Head of caudate nucleus (tissue), 42 donors: ENCODE results near the gene CAPN15.
"Not testable (repeated sequence)": the region's sequence is repeated elsewhere in the genome, so short reads cannot be mapped to it uniquely, and the experiment has no call there.

Experiments used
- DNase-seq, 42 donors: peaks; one replicate each; pipeline versions ENCODE4 v3.0.0 to v3.0.0-alpha.2; 2020 to 2021; ENCODE audit warnings: mixed read lengths in 7 of 42
- intact Hi-C: fragments of 100-400 bp; cut with DNase I; formaldehyde crosslinking; loops from one replicate; pipeline ENCODE4 v1.15.0; 2022

Gene CAPN15

DNA sequence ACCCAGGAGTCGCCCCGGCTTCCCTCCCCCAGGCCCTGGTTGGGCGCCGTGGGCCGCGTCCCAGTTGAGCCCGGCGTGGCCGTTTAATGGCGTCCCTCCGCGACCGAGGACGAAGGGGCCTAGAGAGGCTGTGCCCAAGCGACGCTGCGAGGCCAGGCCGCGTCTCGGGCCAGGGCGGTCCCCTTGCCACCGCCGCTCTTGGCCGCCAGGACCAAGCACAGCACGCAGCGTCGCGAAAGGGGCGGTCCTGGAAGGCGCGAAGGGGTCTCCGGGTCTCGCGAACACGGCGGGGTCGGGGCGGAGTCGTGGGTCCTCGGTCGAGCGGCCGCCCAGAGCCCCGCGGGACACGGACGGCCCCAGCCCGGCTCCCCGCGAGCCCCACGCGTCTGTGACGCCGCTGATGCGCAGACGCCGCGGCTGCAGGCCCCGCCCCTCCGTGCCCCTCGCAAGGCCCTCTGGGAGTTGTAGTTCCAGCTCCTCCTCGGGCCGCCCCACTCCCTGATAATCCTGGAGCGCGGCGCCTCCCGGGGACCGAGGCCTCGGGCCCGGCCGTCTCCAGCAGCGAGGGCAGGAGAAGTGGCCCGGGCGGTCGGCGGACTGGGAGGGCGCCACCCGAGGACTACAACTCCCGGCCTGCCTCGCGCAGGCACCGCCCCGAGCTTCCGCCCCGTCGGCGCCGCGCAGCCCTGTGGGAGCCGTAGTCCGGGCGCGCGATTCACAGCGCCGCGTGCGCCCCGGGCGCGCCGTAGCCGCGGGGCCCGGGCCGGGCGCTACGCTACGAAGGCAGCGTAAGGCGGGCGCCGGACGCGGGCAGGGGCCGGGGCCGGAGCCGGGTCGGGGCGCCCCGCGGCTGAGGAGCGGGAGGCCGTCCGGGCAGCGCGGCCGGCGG is at the start of gene CAPN15:
TSS of gene CAPN15 (plus strand) at position 698 of the 889 bp plus-strand sequence. CDS start 19,127 bp downstream, outside the sequence.
- intact Hi-C loops = loop anchor here (10.0 kb wide), 1 partner anchor 102 kb away; the partner anchor contains the start of gene RAB11FIP3
- DNase-seq = peak; percentile 59 to 93 (median 86)

DNA sequence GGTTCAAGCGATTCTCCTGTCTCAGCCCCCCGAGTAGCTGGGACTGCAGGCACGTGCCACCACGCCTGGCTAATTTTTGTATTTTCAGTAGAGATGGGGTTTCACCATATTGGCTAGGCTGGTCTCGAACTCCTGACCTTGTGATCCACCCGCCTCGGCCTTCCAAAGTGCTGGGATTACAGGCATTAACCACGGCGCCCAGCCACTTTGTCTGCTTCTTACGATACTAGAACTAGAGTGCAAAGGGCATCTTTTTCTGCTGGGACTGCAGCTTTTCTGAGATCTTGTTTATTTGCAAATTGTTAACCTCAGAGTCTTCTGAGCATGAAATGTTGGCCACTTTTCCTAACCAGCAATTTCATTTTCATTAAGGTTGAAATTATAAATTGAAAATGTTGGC is 49.2 kb upstream of the CAPN15 start:
- DNase-seq, intact Hi-C loops: not testable (repeated sequence)

DNA sequence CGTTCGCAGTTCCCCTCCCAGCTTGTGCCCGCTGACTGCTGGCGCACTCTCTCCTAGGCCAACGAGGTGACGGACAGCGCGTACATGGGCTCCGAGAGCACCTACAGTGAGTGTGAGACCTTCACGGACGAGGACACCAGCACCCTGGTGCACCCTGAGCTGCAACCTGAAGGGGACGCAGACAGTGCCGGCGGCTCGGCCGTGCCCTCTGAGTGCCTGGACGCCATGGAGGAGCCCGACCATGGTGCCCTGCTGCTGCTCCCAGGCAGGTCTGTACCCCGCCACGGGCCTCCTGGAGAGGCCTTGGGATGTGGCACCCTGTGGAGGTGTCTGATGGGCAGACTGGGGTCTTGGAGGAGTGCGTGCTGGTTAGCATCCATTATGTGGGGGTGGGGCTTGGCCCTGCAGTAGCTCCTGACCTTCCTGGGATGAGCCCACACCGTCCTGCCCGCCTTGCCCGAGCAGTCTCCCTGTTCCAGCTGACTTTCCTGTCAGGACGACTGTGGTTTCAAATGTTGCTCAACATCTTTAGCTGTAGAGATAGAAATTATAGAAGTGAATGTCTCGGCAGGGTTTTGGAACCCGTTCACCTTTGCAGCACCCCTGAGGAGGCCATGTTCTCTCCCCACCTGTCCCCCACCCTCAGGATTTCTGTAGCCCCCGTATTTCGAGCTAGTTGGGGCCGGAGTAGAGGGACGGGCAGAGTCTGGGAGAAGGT is 44.9 kb upstream of the CAPN15 start:
- intact Hi-C loops = no loop called here
- no peak for DNase-seq

DNA sequence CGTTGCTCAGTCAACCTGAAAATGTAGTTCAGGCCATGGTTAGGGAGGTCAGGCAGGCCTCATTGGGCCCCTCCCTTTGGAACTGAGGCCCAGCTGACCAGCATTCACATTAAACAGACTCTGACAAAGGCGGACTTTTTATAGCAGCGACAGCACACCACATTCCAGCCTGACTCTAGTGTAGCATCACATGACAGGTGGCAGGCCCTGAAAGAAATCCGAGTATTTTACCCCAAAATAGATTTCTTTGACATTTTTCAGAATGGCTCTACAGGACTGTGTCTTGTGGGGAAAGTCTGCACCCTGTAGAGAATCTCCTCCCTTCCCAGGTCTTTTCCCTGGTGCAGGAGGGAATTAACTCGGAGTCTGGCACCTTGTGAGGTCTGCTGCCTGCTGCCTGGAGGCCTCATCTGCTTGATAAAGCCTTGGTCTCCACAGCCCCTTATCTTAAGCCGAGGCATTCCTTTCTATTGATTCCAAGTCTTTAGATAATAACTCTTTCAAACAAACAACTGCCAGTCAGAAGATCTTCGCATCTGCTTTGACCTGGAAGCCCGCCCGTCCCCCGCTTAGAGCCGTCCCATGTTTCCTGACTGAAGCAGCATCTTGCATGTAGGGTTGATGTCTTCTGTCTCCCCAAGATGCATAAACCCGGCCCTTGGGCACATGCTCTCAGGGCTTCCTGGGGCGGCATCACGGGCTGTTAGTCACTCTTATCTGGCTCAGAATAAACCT is 44.0 kb upstream of the CAPN15 start:
- peak in 25 of 42 donors; percentile 30 to 75 (median 50) for DNase-seq
- intact Hi-C loops = no loop called here

DNA sequence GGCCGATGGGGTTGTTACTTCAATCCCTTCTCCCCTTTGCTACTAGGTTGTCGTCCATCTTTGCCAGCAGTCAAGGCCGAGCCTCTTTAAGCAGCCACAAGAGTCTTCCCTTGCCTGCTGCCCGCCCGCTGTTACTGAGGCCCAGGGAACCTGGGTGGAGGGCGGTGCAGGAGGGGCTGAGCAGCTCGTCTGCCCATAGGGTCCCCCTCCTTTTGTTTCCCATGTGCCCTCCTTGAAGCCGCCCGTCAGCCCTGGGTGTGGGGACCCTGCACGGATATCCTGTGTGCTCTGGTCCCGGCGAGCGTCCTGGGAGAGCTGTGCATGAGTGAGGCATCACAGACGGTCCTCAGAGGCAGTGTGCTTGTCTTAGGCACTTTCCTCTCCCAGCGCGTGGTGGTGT is 37.9 kb upstream of the CAPN15 start:
- intact Hi-C loops = no loop called here
- no peak for DNase-seq

DNA sequence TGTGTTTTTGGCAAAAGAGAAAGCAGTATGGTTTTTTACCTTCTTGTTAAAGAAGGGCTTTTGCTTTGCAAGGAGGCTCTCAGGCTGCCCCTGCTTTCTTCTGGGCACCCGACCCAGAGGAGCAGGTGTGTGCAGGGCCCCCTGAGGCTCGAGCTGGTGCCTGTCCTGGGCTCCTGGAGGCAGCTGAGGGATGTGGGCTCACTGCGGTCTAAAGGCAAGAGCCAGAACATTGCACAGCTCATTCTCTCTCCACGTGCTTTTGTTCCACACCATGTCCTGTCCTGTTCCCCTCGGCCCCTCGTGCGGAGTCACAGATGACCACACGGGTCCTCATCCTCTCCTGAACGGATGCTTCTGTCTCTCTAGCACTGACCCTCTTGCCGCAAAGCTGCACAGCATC is 36.7 kb upstream of the CAPN15 start:
- no peak for DNase-seq
- intact Hi-C loops = no loop called here

DNA sequence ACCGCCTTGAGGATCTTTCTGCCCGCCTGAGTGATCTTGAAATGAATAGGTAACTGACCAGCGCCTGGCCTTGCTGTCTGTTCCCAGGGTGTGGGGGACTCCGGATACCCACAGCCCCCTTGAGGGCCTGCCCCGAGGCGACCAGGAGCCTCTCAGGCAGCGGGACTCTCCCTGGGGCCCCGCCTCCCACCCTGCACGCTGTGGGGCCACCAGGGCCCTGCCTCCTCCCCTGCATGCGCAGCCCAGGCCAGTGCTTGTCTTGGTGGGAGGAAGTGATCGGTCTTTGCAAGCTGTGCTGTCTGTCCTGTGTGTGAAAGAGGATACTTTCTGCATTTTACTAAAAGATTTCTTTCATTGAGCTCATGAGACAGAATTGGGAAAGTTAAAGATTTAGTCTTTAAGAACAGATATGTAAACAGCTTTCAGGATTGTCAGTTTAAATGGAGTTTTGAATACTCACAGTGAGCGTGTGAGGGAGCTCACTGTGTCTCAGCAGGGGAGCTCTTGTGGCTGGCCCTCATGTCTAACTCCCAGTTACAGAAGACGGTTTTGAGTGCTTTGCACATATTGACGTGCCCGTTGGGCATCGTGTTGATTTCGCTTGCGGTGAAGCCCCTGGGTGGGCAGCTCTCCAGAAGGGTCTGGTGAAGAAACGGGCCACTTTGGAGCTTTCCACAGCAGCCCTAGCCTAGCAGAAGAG is 36.1 kb upstream of the CAPN15 start:
- DNase-seq = no peak
- intact Hi-C loops = no loop called here

DNA sequence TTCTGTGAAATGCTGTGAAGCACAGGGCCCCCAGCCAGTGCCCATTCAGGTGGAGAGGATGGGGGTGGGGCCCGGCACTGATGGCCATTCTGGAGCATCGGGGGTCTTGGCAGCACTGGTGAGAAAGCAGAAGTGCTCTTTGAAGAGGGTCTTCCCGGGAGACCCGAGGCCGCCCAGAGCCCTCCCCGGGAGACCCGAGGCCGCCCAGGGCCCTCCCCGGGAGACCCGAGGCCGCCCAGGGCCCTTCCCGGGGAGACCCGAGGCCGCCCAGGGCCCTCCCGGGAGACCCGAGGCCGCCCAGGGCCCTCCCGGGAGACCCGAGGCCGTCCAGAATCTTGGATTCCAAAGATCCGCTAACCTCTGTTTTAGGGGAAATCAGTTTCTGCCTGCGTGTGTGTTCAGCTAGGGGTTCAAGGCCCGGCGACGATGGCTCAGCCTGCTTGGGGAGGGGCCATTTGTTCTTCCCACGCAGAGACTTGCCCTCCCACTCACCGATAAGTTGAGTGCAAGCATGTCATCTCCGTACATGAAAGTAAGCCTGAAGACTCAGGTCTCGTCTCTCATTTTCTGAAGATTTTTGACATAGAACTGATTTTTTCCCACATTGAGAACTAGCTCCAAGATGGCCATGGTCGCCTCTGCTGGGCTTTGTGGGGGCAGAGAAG is 35.2 kb upstream of the CAPN15 start:
- intact Hi-C loops = no loop called here
- peak in 21 of 42 donors; percentile 30 to 82 (median 50) for DNase-seq

DNA sequence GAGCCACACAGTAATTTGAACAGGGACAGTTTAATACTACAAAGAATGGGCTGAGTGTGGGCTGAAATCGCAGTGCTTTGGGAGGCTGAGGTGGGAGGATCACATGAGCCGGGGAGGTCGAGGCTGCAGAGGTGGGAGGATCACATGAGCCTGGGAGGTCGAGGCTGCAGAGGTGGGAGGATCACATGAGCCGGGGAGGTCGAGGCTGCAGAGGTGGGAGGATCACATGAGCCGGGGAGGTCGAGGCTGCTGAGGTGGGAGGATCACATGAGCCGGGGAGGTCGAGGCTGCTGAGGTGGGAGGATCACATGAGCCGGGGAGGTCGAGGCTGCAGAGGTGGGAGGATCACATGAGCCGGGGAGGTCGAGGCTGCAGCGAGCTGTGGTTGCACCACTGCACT is 32.8 kb upstream of the CAPN15 start:
- peak in 3 of 42 donors; percentile 31 to 48 (median 34) for DNase-seq
- intact Hi-C loops = not testable (repeated sequence)

DNA sequence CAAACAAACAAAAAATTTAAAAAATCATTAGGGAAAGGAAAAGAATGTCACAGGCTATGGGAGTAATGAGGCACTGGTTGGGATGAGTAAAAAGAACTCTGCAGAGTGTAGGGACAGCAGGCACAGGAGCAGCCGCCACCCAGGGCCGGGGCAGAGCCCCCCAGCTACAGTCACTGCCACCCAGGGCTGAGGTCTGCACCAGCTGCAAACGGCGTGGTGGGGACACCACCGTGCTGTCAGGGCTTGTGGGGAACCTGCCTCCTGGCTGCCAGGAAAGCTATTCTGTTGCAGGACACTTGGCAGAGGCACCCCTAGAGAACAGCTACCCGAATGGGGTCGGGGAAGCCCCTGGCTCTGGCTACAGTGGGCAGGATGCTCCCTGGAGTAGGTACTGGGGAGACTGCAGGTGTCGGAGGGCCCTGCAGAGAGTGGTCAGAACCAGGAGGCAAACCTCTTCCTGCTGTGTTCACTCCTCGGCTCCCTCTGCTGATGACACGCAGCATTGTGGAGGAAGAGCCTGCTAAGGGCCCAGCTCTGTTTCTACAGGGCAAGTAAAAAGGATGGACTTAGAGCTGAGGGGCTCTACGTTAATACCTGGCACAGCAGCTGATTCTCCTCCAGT is 32.3 kb upstream of the CAPN15 start:
- peak in 23 of 42 donors; percentile 31 to 73 (median 51) for DNase-seq
- intact Hi-C loops = no loop called here

DNA sequence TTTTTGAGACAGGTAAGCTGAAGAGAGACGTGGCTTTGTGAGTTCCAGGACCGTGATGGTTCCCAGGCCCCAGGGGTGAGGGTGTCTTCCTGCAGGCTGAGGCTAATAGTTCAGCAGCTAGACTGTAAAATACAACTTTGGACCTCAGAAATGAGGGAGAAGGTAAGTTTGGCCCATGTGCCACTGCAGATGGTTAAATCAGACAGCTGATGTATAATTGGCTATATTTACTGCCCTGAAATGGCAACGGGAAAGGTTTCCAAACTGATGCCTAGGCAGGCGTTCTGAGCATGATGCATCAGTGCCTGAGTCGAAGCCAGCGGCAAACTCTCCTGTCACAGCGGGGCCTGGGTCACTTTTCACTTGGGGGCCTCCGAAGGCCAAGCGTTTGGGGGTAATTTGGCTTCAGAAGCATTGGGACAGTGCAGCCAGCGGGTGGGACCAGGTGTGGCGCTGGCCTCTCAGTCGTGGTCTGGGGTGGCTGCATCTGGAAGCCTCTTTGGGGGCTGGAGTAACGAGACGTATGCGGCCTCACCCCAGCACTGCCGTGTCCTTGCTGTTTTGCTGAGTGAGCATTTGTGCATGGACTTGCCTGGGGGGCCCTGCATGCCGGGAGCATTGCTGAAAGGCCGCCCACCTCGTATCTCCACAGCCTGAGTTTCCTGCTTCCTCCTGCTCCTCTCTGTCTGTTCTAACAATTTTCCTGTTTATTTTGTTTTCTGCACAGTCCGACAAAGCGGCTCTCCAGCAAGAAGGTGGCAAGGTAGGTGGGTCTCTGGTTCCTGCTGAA is 31.2 kb upstream of the CAPN15 start:
- intact Hi-C loops = no loop called here
- DNase-seq = no peak

DNA sequence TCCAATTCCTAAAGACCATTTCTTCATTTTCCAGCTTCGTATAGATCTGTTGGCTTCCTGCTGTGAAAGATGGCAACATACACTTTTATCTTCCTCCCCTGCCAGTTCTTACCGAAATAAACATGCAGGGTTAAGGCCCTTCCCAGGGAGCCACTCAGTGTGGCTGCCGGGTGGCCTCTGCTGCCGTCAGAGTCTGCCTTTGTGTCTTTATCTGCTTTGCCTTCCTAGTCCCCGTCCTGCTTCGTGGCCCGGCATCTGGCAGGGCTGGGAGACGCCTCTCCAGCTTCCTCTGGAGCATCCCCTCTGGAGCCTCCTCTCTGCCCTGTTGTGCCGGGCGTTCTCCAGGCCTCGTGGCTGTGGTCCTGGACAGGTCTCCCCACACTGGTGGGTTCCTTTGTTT is 30.3 kb upstream of the CAPN15 start:
- intact Hi-C loops = no loop called here
- no peak for DNase-seq

DNA sequence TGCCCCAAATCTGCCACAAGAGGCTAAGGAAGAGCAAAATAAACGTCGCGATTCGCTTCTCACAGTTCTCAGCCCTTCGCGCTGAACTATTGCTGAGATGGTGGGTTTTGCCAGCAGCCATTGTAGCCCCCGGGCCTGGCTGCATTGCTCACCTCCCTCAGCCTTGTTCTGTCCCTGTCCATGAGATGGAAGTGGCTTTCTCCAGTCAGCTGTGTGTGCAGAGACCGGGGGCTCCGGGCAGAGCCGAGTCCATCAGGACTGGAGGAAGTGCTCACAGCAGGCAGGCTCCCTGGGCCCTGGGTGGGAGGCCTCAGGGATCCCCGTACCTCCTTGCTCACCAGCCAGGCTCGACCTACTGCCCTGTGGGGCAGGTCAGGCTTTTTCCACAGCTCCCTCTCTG is 27.6 kb upstream of the CAPN15 start:
- intact Hi-C loops = no loop called here
- DNase-seq = no peak

DNA sequence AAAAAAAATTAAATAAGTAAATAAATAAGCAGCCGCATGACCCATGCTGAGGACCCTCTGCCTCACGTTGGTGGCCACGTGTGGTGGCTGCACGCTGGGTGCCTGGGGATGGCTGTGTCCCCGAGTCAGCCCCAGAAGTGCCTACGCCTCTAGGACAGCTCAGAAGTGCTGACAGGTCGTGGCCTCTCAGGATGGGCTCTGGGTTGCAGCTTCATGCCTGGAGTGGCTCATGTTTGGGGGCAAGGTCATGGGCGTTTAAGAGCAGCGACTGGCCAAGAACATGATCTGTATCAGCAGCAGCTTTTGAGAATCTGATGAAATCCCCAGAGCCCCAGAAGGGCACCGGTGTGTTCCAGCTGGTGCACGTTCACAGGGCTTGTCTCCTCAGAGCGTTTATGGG is 26.8 kb upstream of the CAPN15 start:
- intact Hi-C loops = no loop called here
- DNase-seq = no peak

DNA sequence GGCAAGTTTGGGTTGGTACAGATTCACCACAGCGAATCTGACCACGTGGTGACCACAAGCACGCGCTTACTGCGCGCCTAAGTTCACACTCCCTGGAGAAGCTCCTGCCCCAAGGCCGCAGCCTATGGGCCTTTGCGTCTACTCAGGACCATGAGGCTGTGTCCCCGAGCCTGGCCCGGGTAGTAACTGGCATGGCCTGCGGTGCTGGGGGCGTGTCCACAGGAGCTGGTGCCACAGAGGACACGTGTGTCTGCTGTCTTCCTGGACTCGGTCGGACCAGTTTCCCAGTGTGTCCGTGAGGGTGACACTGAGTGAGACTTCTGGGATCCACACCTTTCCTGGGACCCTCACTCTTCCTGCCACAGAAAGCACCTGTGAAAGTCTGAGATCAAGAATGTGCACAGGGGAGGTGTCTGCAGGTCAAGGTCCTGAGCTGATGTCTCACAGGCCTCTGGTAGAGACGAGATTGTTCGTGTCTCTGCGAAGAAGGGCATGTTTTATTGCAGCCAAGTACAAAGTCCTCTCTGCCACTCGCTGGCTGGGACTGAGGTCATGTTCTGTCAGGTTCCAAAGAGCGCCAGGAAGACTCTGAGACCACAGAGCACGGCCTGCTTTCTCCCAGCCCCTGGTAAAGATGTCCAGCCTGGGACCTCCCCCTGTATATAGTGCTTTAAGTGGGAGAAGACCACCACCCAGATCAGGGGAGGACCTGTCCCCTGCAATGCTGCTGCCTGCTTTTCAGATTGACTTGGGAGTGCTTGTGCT is 25.2 kb upstream of the CAPN15 start:
- no peak for DNase-seq
- intact Hi-C loops = no loop called here
